NCI-H82 (cell line): ENCODE data around the gene THBS3.
"Not testable (repeated sequence)": the region's sequence is repeated elsewhere in the genome, so short reads cannot be mapped to it uniquely, and the experiment has no call there.

Source experiments
- DNase-seq: peaks from one replicate; lab custom pipeline; 2025; lab: John Stamatoyannopoulos, UW

Gene THBS3

DNA sequence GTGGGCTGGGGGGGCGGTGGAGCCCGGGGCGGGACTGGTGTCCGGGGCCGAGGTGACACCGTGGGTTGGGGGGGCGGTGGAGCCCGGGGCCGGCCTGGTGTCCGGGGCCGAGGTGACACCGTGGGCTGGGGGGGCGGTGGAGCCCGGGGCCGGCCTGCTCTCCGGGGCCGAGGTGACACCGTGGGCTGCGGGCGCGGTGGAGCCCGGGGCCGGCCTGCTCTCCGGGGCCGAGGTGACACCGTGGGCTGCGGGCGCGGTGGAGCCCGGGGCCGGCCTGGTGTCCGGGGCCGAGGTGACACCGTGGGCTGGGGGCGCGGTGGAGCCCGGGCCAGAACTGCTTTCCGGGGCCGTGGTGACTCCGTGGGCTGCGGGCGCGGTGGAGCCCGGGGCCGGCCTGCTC is 17.8 kb downstream of the THBS3 start:
- DNase-seq: not testable (repeated sequence)

DNA sequence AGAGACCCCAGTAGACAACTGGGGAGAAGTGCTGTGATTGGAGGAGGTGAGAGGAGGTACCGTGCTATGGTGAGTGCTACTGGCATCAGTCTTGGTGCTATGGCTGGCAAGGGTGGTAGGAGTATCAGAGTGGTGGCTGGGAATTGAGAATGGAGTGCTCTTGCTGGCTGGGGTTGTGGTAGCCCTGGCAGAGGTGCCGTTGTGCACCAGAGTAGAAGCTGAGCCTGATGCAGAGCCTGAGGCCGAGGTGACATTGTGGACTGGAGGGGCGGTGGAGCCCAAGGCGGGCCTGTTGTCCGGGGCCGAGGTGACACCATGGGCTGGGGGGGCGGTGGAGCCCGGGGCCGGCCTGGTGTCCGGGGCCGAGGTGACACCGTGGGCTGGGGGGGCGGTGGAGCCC is 19.4 kb downstream of the THBS3 start:
- DNase-seq: no peak

DNA sequence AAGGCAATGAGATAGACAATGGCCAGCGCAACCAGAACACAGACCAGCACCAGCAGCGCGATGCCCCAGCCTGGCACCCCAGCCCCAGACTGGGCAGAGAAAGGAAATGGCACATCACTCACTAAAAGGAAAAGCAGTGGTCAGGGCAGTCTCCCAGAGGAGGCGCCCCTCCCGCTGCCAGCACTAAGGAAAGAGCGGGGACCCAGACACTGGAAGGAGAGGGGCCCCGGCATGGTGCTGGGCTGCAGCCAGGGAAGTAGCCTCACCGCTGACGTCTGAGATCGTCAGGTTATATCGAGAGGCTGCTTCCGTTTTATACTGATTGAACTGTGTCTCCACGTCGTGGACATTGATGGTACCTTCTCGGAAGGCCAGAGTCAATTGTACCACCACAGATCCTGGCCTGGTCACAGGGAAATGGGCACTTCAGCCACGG is 20.2 kb downstream of the THBS3 start:
- DNase-seq: no peak

DNA sequence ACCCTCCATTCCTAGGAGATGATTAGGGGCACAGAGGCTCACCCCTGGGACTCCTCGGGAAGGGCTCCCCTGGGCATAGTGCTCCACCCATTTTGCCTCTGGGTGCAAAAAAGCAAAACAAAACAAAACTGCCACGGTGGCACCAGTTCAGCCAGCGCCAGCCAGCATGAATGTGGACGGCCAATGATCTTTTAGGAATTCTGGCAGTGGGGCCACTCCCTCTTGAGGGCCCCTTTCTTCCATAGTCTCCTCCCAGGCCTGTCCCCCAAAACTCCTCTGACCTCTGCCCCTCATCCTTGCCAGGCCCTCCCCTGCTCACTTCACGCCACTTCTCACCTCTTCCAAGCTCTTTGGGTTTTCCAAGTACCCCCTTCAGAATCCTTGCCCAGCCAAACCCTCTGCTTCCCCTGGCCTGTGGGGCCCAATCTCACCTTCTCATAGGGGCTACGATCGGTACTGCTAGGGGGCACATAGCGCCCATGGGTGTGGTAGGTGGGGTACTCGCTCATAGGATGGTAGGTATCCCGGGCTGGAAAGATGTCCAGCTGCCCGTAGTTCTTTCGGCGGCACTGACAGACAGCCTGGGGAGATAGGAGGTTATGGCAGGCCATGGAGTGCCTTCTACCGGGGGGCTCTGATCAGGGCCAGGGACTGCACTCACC is 20.8 kb downstream of the THBS3 start:
- DNase-seq: no peak

DNA sequence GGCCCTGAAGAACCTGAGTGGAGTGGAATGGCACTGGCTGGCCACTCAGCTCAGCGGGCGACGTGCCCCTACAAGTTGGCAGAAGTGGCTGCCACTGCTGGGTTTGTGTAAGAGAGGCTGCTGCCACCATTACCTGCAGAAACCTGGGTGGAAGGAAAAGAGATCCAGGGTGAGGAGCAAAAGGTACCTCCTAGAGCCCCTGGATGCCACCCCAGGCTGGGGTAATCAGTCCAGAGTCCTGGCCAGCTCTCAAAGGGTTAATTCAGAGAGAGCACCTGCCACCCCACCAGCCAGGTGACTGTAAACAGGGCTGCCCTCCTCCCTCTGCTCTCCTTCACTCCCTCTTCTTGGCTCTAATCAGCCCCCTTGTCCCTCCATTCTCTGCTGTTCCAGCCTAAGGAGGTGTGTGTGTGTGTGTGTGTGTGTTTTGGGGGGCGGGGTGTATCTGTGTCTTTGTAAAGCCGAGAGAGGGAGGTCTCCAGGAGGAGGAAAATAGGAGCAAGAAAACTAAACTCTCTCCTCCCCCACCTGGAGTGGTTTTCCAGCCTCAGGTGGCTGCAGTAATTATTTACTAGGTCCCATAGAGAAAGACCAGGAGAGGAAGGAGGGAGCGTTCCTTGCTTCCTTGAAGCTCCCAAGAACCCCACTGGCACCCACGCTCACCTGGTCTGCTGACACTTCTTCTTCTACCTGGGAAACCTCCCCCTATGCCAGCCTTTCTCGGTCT is 21.5 kb downstream of the THBS3 start:
- DNase-seq: no peak

GRCh38 chr1:155185783-155186066 is 22.0 kb downstream of the THBS3 start:
- no peak for DNase-seq

DNA sequence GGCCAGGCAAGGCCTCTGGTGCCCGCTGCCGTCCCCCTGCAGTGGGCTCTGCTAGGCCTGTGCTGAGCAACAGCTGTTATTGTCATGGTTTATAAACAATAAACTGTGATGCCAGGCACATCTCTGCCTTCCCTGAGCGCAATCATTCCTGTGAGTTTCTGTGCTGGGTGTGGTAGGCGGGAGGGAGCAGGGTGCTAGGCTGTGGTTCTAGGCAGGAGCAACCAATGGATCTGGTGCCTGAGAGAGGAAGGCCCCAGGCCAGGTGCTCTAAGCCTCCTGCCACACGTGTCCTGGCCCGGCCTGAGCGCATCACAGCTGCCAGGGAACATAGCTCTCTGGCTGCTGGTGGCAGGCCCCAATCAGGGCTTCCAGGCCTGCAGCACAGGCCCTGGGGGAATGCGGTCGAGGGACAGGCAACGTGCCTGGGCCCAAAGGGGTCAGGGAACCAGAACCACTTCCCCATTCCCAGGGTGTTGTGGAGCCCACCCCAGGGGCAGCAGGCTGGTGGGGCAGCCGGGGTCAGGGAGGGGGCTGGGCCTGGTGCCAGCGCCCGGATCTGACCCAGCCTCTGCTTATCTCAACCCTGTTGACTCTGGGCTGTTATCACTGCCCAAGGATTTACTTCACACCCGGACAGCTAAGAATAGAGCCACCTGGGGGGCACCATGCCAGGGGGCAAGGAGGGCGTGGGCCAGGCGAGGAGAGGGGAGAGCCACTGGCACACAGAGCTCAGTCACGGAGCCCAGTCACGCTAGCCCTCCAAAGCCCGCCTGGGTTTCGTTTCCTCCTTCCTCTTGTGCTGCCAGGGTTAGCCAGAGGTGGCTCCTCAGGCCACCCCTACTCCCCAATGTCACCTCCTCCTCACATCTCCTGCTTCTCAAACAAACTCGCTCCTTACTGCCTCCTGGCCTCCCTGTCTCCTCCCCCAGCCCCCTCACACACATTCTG is 22.6 kb downstream of the THBS3 start:
- DNase-seq: no peak

GRCh38 chr1:155184351-155184811 is 23.3 kb downstream of the THBS3 start:
- DNase-seq: no peak

- no peak for DNase-seq
Observed at GRCh38 chr1:155183775-155184221, 23.9 kb downstream of the THBS3 start.

- peak; percentile 60 for DNase-seq
Observed at GRCh38 chr1:155182052-155182550, 25.6 kb downstream of the THBS3 start.

- DNase-seq: no peak
Observed at GRCh38 chr1:155181371-155182051, 26.2 kb downstream of the THBS3 start.

DNA sequence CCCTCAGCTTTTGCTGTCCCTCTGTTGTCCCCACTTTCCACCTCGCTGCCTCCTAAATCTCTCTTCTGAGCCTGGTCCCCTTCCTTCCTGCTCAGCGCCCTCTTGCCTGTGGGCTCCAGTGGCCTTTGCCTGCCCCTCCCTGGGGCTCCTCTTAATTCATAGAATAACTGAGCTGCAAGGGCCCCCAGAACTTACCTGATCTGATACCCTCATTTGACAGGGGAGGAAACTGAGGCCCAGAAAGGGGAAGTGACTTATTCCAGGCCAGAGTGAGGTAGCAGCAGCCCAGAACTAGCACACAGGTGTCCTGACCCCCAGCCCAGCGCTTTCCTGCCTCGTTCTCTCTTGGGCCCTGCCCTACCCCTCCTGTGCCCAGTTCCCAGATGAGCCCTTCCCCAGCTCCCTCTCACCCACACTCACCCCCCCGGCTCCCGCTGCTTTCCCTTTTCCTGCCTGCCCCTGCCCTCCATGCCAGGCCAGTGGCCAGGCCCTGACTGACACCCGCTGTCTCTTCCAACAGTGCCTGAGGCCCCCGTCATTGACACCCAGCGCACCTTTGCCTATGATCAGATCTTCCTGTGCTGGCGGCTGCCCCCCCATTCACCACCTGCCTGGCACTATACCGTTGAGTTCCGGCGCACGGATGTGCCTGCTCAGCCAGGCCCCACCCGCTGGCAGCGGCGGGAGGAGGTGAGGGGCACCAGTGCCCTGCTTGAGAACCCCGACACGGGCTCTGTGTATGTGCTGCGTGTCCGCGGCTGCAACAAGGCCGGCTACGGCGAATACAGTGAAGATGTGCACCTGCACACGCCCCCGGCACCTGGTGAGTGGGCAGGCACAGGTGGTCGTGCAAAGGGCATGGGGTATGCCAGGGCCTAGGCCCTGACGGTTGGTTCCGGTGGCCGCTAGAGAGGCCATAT is 28.3 kb downstream of the THBS3 start:
- DNase-seq: no peak

DNA sequence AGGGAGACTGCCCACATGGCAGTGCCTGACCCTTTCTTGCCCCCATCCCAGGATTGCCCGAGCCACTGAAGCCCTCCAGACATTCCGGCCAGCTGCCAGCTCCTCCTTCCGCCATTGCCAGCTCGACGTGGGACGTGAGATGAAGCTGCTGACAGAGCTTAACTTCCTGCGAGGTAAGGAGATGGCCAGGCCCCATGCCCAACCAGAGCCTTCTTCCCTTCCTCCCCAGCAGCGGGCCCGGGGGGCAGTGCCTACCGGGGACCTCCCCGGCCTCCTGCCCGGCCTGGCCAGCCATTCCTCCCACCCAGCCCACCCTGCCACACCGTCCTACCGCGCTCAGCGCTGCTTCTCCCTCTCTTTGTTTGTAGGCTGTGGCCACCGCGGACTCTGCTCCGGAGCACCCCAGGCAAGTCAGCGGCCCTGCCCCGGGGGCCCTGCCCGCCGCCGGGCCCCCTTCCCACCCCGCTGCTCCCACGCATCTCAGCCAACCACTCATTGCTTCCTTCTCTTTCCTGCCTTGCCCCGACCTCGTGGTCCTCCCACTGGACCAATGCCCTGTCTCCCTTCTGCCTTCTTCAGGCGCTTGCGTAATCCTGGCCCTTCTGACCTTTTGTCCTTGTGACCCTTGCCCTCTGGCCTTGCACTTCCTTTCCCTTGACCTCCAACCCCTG is 29.1 kb downstream of the THBS3 start:
- no peak for DNase-seq

- no peak for DNase-seq
Observed at GRCh38 chr1:155177918-155178281, 29.8 kb downstream of the THBS3 start.

DNA sequence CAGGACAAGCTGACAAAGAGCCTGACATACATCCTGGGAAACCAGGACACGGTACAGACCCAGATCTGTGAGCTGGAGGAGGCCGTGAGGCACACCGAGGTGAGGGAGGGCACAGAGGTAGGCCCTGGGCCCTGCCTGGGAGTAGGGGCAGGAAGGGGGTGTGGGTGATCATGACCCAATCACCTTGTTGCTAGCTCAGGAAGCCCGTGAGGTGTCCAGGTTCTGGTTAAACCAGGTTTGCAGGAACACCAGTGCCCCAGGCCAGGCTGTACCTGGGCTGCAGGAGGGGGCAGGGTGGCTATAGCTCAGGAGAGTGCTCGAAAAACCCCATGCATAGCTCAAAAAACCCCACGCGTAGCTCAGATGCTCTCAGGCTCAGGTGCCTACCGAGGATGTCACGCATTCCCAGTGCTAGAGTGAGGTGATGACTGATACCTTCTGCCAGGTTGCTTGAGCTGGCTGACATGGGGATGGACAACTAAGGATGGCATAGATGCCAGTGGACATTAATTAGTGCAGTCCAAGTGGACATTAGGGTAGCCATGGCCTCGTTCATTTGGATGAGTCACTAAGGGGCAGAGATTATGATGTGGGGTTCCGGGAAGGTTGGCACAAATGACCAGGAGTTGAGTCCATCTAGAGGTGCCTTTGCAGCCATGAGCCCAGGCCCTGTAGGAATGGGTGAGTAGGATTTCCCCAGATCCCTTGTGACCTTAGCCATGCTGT is 30.3 kb downstream of the THBS3 start:
- DNase-seq: no peak

DNA sequence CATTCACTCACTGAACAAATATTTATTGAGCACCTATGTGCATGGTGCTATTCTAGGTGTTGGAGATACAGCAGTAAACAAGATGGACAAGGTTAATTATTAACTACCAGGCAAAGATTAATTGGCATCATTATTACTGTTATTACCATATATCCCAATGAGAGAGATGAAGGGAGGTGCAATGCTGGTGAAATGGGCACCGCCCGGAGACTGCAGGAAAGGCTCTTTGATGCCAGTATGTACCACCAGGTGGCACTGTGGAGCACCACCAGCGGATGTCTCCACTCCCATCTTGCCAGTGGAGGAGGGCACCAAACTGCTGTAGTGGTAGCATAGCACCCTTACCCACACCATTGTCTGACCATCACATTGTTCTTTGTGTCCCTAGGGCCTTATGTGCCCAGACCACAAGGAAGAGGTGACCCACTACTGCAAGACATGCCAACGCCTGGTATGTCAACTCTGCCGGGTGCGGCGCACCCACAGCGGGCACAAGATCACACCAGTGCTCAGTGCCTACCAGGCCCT is 31.1 kb downstream of the THBS3 start:
- peak; percentile 89 for DNase-seq

DNA sequence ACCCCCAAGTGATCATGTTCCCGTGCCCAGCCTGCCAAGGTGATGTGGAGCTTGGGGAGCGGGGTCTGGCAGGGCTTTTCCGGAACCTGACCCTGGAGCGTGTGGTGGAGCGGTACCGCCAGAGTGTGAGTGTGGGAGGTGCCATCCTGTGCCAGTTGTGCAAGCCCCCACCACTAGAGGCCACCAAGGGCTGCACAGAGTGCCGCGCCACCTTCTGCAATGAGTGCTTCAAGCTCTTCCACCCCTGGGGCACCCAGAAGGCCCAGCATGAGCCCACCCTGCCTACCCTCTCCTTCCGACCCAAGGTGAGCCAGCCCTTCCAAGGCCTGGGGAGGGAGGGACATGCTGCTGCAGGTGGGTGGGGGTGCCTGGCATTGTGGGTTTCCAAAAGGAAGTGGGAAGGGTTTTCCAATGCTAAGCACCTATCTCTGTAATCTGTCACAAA is 31.7 kb downstream of the THBS3 start:
- DNase-seq: peak; percentile 81

DNA sequence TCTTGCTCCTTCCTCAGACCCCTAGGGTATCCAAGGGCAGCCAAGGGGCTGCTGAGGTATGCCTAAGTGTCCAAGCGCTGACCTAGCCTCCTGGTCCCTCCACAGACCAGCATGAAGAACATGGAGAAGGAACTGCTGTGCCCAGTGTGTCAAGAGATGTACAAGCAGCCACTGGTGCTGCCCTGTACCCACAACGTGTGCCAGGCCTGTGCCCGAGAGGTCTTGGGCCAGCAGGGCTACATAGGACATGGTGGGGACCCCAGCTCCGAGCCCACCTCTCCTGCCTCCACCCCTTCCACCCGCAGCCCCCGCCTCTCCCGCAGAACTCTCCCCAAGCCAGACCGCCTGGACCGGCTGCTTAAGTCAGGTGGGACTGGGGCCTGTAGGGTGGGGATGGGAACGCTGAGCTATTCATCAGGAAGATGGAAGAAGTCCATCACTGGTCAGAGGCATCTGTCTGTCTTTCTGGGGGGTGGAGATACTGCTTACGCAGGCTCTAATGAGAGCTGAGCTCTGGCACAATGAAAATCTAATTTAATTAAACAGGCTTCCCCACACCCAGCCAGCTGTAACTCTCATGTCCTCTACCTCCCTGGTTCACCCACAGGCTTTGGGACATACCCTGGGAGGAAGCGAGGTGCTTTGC is 32.3 kb downstream of the THBS3 start:
- peak; percentile 98 for DNase-seq
